Smooth muscle cell (in vitro differentiated cells): ENCODE data around the gene NEUROG1. TPM values are rescaled to one million over a fixed set of nuclear protein-coding genes. Genes with fewer than 3 reads are reported as not detected.
A peak's percentile ranks its signal among the peaks of the same experiment; 100 is the strongest.

Experiments used
- DNase-seq: peaks from one replicate; lab custom pipeline; 2025; ENCODE audit not compliant: unreplicated experiment; lab: John Stamatoyannopoulos, UW
- H2AFZ ChIP-seq: fragments of 200-600 bp; sonication (generic); 2 replicates; pipeline ENCODE4 v1.6.0; 2016; ENCODE audit warnings: antibody characterized with exemption, low read depth, mild to moderate bottlenecking
- H3F3A ChIP-seq: fragments of 200-600 bp; sonication (generic); 2 replicates; pipeline ENCODE4 v1.6.0; 2017; ENCODE audit warnings: antibody characterized with exemption, low read depth
- H3K27ac ChIP-seq: fragments of 200-600 bp; sonication (generic); 2 replicates; pipeline ENCODE4 v1.5.1; 2016; ENCODE audit warnings: low read depth, mild to moderate bottlenecking
- H3K27me3 ChIP-seq: fragments of 200-600 bp; sonication (generic); 2 replicates; pipeline ENCODE4 v1.6.1; 2016; ENCODE audit warnings: low read depth, mild to moderate bottlenecking
- H3K36me3 ChIP-seq: fragments of 200-600 bp; sonication (generic); 2 replicates; pipeline ENCODE4 v1.5.1; 2016; ENCODE audit warnings: low read depth
- H3K4me1 ChIP-seq: fragments of 200-600 bp; sonication (generic); 2 replicates; pipeline ENCODE4 v1.5.1; 2016; ENCODE audit warnings: low read depth
- H3K4me2 ChIP-seq: fragments of 200-600 bp; sonication (generic); 2 replicates; pipeline ENCODE4 v1.6.0; 2016; ENCODE audit warnings: mild to moderate bottlenecking
- H3K4me3 ChIP-seq: fragments of 200-600 bp; sonication (generic); 2 replicates; pipeline ENCODE4 v1.5.1; 2016; ENCODE audit warnings: mild to moderate bottlenecking
- H3K79me2 ChIP-seq: fragments of 200-600 bp; sonication (generic); 2 replicates; pipeline ENCODE4 v1.6.0; 2016; ENCODE audit warnings: low read depth, mild to moderate bottlenecking
- H3K9ac ChIP-seq: fragments of 200-600 bp; sonication (generic); 2 replicates; pipeline ENCODE4 v1.6.0; 2016; ENCODE audit warnings: low read depth
- H3K9me3 ChIP-seq: fragments of 200-600 bp; sonication (generic); replicated peaks from 2 replicates; pipeline ENCODE4 v1.5.1; 2016; ENCODE audit warnings: low read depth
- H4K20me1 ChIP-seq: fragments of 200-600 bp; sonication (generic); 2 replicates; pipeline ENCODE4 v1.6.0; 2016; ENCODE audit warnings: low read depth
- WGBS: methylation state at CpG from one replicate; pipeline ENCODE4 v1.1.7; 2016; ENCODE audit warnings: low lambda C conversion rate; 5-methylcytosine and 5-hydroxymethylcytosine counted together
- polyA plus RNA-seq: library from polyadenylated mRNA; unstranded; fragments of >200 nt; fragmentation: Nextera tagmentation; extraction: Ambion mirVana; gene quantifications from 2 replicates; pipeline ENCODE4 v1.2.1, GENCODE V29; 2016
- total RNA-seq: library from RNA; depleted of rRNA; stranded (reverse); fragments of >200 nt; gene quantifications from 2 replicates; pipeline ENCODE4 v1.2.3, GENCODE V29; 2014
- TF ChIP-seq, protein P1 (sequence below): fragments of 200-600 bp; sonication (generic); IDR thresholded peaks from 2 replicates; pipeline ENCODE4 v1.5.1; 2017; ENCODE audit warnings: borderline replicate concordance, mild to moderate bottlenecking, antibody characterized with exemption; ENCODE audit not compliant: insufficient read depth, poor library complexity, severe bottlenecking

Gene NEUROG1
- total and polyA plus RNA-seq, 2 experiments from 2014 or later: not detected

DNA sequence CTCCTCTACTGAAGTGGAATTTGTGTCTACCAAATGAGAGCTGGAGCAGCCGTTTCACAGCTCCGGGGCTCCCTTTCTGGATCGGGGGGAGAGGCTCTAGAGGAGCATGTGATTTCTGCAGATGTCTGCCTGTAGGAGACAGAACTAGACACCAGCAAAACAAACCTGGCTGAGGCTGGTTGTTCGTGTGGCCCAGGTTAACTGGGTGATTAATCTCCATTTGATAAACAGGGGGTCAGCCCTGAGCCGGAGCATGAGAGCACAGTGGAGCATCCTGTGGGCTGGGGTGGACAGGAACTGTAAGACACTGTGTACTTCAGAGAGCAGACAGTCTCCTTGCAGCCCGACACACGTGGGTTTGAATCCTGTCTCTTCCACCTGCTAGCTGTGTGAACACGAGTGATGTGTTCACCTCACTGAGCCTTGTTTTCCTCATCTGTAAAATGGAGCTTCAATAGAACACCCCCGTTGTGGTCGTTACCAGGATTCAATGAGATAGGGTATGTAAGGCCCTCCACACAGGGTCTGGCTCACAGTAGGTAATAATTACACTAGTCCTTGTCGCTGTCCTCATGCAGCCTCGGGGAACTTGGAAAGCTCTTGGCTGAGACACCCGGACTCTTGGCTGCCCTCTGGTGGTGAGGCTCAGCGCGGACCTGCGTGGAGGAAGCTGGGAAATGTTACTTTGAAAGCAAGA is 30.1 kb upstream of the NEUROG1 start:
- 49% methylated on average over 16 of the region's 16 CpGs for WGBS
- Histone ChIP-seq H3K27me3 (no peaks in the 10 kb centered on the region), H3K9ac (no peak overlapping the region), H3K27ac (no peak overlapping the region), H3K4me1 (peaks cover 4% of the 10 kb centered on the region), H3F3A (peaks cover 21% of the 10 kb centered on the region), H3K79me2 (no peaks in the 10 kb centered on the region), H3K4me3 (no peak overlapping the region), H3K4me2 (no peak overlapping the region), H4K20me1 (no peaks in the 10 kb centered on the region), H3K9me3 (no peaks in the 10 kb centered on the region), H2AFZ (no peak overlapping the region), H3K36me3 (no peaks in the 10 kb centered on the region)
- DNase-seq: no peak
- TF ChIP-seq, protein P1, sequence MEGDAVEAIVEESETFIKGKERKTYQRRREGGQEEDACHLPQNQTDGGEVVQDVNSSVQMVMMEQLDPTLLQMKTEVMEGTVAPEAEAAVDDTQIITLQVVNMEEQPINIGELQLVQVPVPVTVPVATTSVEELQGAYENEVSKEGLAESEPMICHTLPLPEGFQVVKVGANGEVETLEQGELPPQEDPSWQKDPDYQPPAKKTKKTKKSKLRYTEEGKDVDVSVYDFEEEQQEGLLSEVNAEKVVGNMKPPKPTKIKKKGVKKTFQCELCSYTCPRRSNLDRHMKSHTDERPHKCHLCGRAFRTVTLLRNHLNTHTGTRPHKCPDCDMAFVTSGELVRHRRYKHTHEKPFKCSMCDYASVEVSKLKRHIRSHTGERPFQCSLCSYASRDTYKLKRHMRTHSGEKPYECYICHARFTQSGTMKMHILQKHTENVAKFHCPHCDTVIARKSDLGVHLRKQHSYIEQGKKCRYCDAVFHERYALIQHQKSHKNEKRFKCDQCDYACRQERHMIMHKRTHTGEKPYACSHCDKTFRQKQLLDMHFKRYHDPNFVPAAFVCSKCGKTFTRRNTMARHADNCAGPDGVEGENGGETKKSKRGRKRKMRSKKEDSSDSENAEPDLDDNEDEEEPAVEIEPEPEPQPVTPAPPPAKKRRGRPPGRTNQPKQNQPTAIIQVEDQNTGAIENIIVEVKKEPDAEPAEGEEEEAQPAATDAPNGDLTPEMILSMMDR: peak; percentile 74

DNA sequence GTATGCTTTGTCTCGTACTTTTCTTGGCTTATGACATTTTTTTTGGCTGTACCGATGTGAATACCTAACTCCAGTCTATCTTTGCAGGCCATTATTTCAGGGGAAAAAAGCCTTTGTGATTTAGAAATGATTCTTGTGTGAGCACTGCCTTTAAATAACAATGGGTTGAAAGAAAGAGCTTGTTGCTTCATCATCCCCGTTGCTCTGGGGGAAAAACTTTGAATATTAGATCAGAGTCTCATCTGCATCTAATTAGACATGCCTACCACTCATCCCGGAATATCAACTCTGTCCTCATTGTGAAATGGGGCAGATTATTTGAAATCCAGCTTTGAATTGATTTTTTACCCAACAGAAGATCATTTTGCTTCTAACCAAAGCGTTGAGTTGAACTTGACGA is 29.5 kb upstream of the NEUROG1 start:
- peaks cover 4% of the 10 kb centered on the region for H3K4me1 ChIP-seq
- H3K9me3 ChIP-seq: no peaks in the 10 kb centered on the region
- no peaks in the 10 kb centered on the region for H4K20me1 ChIP-seq
- H3K27ac ChIP-seq: no peak overlapping the region
- no peaks in the 10 kb centered on the region for H3K79me2 ChIP-seq
- DNase-seq: no peak
- no peak overlapping the region for H3K4me2 ChIP-seq
- no peak overlapping the region for H2AFZ ChIP-seq
- TF ChIP-seq, protein P1: no peak
- H3F3A ChIP-seq: peaks cover 18% of the 10 kb centered on the region
- 75% methylated on average over 6 of the region's 6 CpGs for WGBS
- H3K9ac ChIP-seq: no peak overlapping the region
- H3K36me3 ChIP-seq: no peaks in the 10 kb centered on the region
- no peaks in the 10 kb centered on the region for H3K27me3 ChIP-seq
- no peak overlapping the region for H3K4me3 ChIP-seq

DNA sequence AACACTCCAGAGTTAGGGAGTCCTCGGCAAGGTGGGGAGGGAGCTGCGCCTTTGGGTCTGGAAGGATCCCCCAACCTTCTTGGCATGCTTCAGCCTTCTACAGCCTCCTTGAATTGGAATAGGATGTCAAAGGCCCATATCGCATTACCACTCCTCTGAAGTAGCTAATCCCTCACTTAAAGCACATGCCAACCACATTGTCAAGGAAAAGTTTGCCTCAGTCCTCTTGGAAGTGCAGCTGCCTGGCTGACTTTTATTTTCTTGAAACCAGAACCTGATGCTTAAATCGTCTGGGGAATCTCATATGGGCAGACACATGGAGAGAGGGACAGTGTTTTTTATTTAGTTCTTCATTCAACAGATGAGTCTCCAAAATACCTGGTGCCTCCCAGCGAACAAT is 28.6 kb upstream of the NEUROG1 start:
- TF ChIP-seq, protein P1: no peak
- Histone ChIP-seq H3K27ac (no peak overlapping the region), H3K4me1 (peaks cover 4% of the 10 kb centered on the region), H3K27me3 (no peaks in the 10 kb centered on the region), H3K79me2 (no peaks in the 10 kb centered on the region), H3K9ac (no peak overlapping the region), H3K36me3 (no peaks in the 10 kb centered on the region), H2AFZ (no peak overlapping the region), H3F3A (peaks cover 10% of the 10 kb centered on the region), H3K4me3 (no peak overlapping the region), H3K9me3 (no peaks in the 10 kb centered on the region), H4K20me1 (no peaks in the 10 kb centered on the region), H3K4me2 (no peak overlapping the region)
- 68% methylated on average over 5 of the region's 5 CpGs for WGBS
- no peak for DNase-seq

DNA sequence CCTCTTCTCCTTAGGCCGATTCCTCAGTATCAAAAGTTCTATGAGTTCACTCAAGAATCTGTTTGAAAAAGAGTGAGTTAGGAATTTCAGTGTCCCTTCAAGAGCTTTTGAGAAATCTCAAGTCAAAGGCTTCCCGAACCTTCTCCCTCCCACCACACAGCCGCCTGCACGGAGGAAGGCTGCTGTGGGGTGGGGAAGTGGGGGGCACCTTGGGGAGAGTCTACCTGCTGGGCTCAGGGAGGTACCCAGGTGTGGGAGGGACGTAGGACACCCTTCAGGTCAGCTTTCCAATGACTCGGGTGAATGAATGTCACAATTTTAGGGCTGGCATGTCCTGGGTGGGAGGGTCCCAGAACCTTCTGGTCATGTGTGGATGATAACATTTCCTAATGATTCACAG is 25.5 kb upstream of the NEUROG1 start:
- DNase-seq: no peak
- H3K4me2 ChIP-seq: peak overlapping the region; percentile 41
- H2AFZ ChIP-seq: peak overlapping the region; percentile 56
- peaks cover 8% of the 10 kb centered on the region for H3K27me3 ChIP-seq
- no peak overlapping the region for H3K9ac ChIP-seq
- H3K4me3 ChIP-seq: no peak overlapping the region
- WGBS: 84% methylated on average over 6 of the region's 6 CpGs
- H3K27ac ChIP-seq: no peak overlapping the region
- TF ChIP-seq, protein P1: no peak
- H3K36me3 ChIP-seq: no peaks in the 10 kb centered on the region
- no peaks in the 10 kb centered on the region for H4K20me1 ChIP-seq
- H3K79me2 ChIP-seq: no peaks in the 10 kb centered on the region
- no peaks in the 10 kb centered on the region for H3F3A ChIP-seq
- no peaks in the 10 kb centered on the region for H3K9me3 ChIP-seq
- H3K4me1 ChIP-seq: peaks cover 4% of the 10 kb centered on the region
